Calu3 (cell line): ENCODE data around the gene UVRAG. TPM values are rescaled to one million over a fixed set of nuclear protein-coding genes. Genes with fewer than 3 reads are reported as not detected.

ENCODE experiments used
- BruUV-seq: library from RNA; stranded (reverse); fragments of 400-500 nt; replicated peaks from 2 replicates; lab custom pipeline; 2021; lab: Mats Ljungman, UMichigan
- CTCF ChIA-PET: fragments of 300-600 bp; sonication (Branson Sonifier 250); formaldehyde crosslinking; loops from one replicate; lab custom pipeline; 2022; ENCODE audit warnings: antibody characterized with exemption; lab: Charles Lee
- DNase-seq: peaks from one replicate; pipeline ENCODE4 v3.0.0; 2022
- H3K27ac Mint-ChIP-seq: one replicate; pipeline ENCODE4 v1.8.0; 2022; ENCODE audit warnings: mixed read lengths; ENCODE audit not compliant: unreplicated experiment
- H3K27me3 Mint-ChIP-seq: one replicate; pipeline ENCODE4 v1.8.0; 2022; ENCODE audit warnings: mixed read lengths; ENCODE audit not compliant: unreplicated experiment
- H3K36me3 Mint-ChIP-seq: one replicate; pipeline ENCODE4 v1.8.0; 2022; ENCODE audit warnings: mild to moderate bottlenecking, moderate library complexity, mixed read lengths; ENCODE audit not compliant: insufficient read depth, unreplicated experiment
- H3K4me1 Mint-ChIP-seq: one replicate; pipeline ENCODE4 v1.8.0; 2022; ENCODE audit warnings: mild to moderate bottlenecking, low read depth, mixed read lengths; ENCODE audit not compliant: unreplicated experiment
- H3K4me3 Mint-ChIP-seq: one replicate; pipeline ENCODE4 v1.8.0; 2022; ENCODE audit warnings: mild to moderate bottlenecking, low read depth, moderate library complexity, mixed read lengths; ENCODE audit not compliant: unreplicated experiment
- H3K9me3 Mint-ChIP-seq: one replicate; pipeline ENCODE4 v1.8.0; 2022; ENCODE audit warnings: low read depth, mixed read lengths; ENCODE audit not compliant: unreplicated experiment
- CTCF ChIP-seq: fragments of 200-600 bp; IDR thresholded peaks from one replicate; pipeline ENCODE4 v1.8.0; 2022; ENCODE audit warnings: antibody characterized with exemption; ENCODE audit not compliant: unreplicated experiment
- intact Hi-C: fragments of 100-400 bp; cut with micrococcal nuclease; formaldehyde crosslinking; loops from one replicate; pipeline ENCODE4 v1.10.0; 2022; ENCODE audit not compliant: unreplicated experiment
- total RNA-seq: library from RNA; stranded (reverse); gene quantifications from 2 replicates; pipeline ENCODE4 v1.2.3, GENCODE V29; 2022

The UVRAG gene
- total RNA-seq, 1 experiment from 2014 or later: 18.5 TPM

- Mint-ChIP-seq H3K4me3 (no peak overlapping the region), H3K27me3 (no peaks in the 10 kb centered on the region), H3K36me3 (no peaks in the 10 kb centered on the region), H3K9me3 (no peaks in the 10 kb centered on the region), H3K4me1 (peaks cover 8% of the 10 kb centered on the region), H3K27ac (no peak overlapping the region)
- no TSS peak for BruUV-seq
- CTCF ChIA-PET: no interaction called here
- intact Hi-C loops: no loop called here
- no peak for TF ChIP-seq CTCF
- DNase-seq: no peak
Measured at GRCh38 chr11:75913984-75914383, 99.0 kb downstream of the UVRAG start.

GRCh38 chr11:75916882-75917281 is 101.9 kb downstream of the UVRAG start:
- no peak overlapping the region for H3K27ac Mint-ChIP-seq
- CTCF ChIA-PET: interaction anchor here (0.6 kb wide), 1 partner anchor 63 kb away, joined by 3 read pairs; no protein-coding TSS in a partner anchor
- peaks cover 8% of the 10 kb centered on the region for H3K4me1 Mint-ChIP-seq
- intact Hi-C loops: no loop called here
- no peak overlapping the region for H3K4me3 Mint-ChIP-seq
- no peaks in the 10 kb centered on the region for H3K36me3 Mint-ChIP-seq
- TF ChIP-seq CTCF: no peak
- H3K27me3 Mint-ChIP-seq: no peaks in the 10 kb centered on the region
- no peaks in the 10 kb centered on the region for H3K9me3 Mint-ChIP-seq
- BruUV-seq: no TSS peak
- no peak for DNase-seq

GRCh38 chr11:75918331-75918730 is 103.3 kb downstream of the UVRAG start:
- no peak for DNase-seq
- Mint-ChIP-seq H3K27ac (no peak overlapping the region), H3K36me3 (no peaks in the 10 kb centered on the region), H3K9me3 (no peaks in the 10 kb centered on the region), H3K27me3 (no peaks in the 10 kb centered on the region), H3K4me1 (peaks cover 8% of the 10 kb centered on the region), H3K4me3 (no peak overlapping the region)
- TF ChIP-seq CTCF: no peak
- intact Hi-C loops: no loop called here
- CTCF ChIA-PET: no interaction called here
- BruUV-seq: no TSS peak

- peaks cover 10% of the 10 kb centered on the region for H3K4me1 Mint-ChIP-seq
- no peaks in the 10 kb centered on the region for H3K36me3 Mint-ChIP-seq
- DNase-seq: no peak
- CTCF ChIA-PET: interaction anchor here (1.0 kb wide), 1 partner anchor 9 kb away, joined by 4 read pairs; no protein-coding TSS in a partner anchor
- no peak overlapping the region for H3K27ac Mint-ChIP-seq
- intact Hi-C loops: no loop called here
- H3K27me3 Mint-ChIP-seq: no peaks in the 10 kb centered on the region
- H3K9me3 Mint-ChIP-seq: no peaks in the 10 kb centered on the region
- no TSS peak for BruUV-seq
- no peak overlapping the region for H3K4me3 Mint-ChIP-seq
- no peak for TF ChIP-seq CTCF
Measured at GRCh38 chr11:75919525-75919924, 104.5 kb downstream of the UVRAG start.
